GM12801 (cell line): ENCODE measurements around the gene FTO.

Experiments used
- TF ChIP-seq, protein P1 (sequence below): IDR thresholded peaks from one replicate; pipeline ENCODE4 v1.5.1; 2011; ENCODE audit warnings: control low read depth; ENCODE audit not compliant: insufficient read length; ENCODE audit errors: extremely low read depth

FTO gene

DNA sequence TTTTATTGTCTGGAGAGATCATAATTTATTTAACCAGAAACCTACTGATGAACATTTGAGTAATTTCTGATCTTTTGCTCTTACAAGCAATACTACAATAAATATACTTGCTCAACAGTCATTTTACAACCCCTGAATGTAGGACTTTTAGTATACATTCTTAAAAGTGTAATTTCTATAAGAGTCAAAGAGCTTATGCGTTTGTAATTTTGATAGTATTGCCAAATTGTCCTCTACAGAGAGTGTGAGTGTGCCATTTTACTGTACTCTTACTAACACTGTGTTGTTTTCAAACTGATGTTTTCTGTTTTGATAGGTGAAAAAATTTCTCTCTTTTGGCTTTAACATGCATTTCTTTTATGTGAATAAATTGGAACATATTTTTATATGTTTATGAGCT is 139.1 kb downstream of the FTO start:
- TF ChIP-seq, protein P1, sequence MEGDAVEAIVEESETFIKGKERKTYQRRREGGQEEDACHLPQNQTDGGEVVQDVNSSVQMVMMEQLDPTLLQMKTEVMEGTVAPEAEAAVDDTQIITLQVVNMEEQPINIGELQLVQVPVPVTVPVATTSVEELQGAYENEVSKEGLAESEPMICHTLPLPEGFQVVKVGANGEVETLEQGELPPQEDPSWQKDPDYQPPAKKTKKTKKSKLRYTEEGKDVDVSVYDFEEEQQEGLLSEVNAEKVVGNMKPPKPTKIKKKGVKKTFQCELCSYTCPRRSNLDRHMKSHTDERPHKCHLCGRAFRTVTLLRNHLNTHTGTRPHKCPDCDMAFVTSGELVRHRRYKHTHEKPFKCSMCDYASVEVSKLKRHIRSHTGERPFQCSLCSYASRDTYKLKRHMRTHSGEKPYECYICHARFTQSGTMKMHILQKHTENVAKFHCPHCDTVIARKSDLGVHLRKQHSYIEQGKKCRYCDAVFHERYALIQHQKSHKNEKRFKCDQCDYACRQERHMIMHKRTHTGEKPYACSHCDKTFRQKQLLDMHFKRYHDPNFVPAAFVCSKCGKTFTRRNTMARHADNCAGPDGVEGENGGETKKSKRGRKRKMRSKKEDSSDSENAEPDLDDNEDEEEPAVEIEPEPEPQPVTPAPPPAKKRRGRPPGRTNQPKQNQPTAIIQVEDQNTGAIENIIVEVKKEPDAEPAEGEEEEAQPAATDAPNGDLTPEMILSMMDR = no peak

DNA sequence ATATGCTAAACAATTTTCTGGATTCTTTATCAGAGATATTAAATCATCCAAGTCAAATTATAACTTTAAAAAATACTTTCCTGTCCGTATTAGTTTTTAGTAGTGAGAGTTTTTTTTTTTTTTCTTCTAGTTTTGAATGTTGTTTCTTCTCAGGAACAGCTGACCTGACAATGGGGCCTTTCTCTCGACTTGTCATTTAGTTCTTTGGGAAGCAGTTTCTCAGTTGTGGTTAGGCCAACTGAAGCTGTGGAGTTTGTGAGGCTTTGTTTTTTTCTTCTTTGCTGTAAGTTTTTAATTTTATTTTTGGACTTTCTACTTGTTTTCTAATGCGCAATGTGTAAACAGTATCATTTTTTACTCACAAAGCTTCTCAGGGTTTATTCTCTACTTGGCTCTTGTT is 140.8 kb downstream of the FTO start:
- TF ChIP-seq, protein P1 = no peak

DNA sequence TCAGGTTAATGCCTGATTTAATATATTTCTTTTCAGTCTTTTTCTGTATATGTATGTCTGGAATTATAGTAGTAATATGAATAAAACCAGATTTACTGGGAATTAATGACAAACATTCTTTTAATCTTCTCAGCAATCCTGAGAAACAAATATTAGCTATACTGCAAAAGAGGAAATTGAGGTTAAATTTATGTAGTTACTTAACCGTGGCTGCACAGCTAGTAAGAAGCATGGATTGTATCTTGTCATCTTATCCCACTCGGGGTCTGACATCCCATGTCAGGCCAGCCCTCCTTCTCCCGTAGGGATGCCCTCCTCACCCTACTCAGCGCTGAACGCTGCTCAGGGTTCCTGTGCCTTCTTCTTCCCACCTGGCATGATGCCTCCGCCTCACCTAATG is 143.0 kb downstream of the FTO start:
- TF ChIP-seq, protein P1 = no peak

DNA sequence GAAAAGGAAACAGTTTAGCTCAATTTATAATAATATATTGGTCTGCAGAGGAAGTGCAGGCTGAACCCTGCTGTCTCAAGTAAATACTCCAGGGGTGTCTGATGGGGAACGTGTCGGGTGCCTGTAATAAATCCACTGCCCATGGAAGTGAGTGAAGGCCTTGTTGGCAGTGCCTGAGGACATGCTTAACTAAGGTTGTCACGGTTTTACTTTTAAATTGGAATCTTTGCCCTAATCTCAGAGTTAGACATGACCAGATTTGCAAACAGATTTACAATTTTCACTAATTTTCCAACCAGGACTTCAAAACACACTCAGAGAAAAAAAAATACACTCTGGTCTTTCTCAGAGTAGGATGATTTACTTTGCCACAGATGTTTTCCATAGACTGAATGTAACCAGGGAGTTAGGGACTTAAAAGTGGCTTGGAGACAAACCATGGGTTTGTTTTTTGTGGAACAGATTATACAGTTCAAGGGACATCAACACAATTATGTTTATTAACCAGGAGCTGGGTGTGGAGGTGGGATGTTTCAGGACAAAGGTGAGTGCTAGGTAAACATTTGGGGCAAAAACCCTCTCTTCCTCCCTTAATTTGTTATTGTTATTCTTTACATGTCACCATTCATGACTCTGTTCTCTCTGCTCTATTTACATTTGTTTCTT is 144.5 kb downstream of the FTO start:
- TF ChIP-seq, protein P1 = no peak

DNA sequence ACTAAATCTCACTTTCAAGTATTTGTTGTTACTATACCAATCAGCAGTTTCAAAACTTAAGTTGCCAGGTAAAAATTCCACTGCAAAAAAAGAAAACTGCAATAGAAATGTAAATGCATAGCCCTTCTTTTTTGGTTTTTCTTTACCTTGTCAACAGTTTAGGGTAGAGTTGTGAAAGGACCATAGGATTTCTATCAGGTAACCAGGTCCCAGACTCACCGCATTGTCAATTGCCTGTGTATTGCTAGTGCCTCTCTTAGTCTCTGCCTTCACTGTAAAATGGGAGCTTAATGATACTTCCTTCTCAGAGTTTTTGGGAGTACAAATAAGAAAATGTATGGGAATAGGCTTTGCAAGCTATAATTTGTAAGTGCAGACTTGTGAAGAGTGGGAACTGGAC is 145.0 kb downstream of the FTO start:
- TF ChIP-seq, protein P1 = no peak

DNA sequence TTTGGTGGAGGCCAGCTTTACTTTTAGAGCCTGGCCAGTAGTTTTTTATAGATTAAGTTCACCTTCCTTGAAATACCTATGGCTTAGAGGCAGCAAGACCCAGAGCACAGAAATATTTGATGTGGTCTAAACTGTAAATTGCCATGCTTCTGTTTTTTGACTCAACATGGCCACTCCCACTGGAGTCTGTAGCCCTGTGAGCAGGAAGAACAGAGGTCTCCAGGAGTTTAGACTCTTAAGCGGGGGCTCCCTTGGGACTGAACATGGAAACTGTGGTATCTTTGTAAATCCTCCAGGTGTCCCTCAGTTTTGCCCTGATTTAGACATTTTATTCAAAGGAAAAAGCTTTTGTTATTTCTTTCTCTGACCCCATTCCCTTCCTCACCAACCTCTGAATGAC is 145.6 kb downstream of the FTO start:
- TF ChIP-seq, protein P1 = no peak

DNA sequence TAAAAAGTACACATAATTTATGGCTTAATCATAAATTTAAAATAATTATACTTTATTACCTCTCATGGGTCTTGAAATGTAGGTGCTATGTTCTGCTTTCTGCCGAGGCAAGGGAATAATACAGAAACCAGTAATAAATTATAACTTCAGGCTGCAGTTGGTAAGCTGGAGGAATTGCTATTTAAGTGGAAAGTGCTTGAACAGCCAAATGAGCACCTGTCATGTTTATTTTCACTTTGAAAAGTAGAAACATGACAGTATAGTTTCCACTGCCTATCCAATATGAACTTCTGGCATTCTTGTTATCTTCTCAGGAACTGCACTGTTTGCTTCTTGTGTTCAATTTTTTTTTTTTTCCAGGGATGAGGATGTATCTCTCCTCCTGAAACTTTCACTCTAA is 146.0 kb downstream of the FTO start:
- TF ChIP-seq, protein P1 = no peak
